Fibroblast of the conjunctiva (primary cell): Measurements from ENCODE around the gene ARID3A.

ENCODE experiments used
- DNase-seq: peaks from one replicate; pipeline ENCODE4 v3.0.0-alpha.2; 2010; ENCODE audit warnings: low read depth

Gene ARID3A

GRCh38 chr19:932648-933552, 7.1 kb downstream of the ARID3A start:
- DNase-seq = peak; percentile 80

- no peak for DNase-seq
Measured at GRCh38 chr19:933553-933882, 7.7 kb downstream of the ARID3A start.

- no peak for DNase-seq
Measured at GRCh38 chr19:934197-934840, 8.5 kb downstream of the ARID3A start.

GRCh38 chr19:934865-935479, 9.1 kb downstream of the ARID3A start:
- peak; percentile 73 for DNase-seq

GRCh38 chr19:936175-936546, 10.3 kb downstream of the ARID3A start:
- DNase-seq = no peak

- no peak for DNase-seq
Measured at GRCh38 chr19:937259-937694, 11.4 kb downstream of the ARID3A start.

GRCh38 chr19:938233-938923, 12.5 kb downstream of the ARID3A start:
- DNase-seq = no peak

GRCh38 chr19:939439-939838, 13.6 kb downstream of the ARID3A start:
- DNase-seq = no peak

GRCh38 chr19:939922-940321, 14.1 kb downstream of the ARID3A start:
- no peak for DNase-seq

GRCh38 chr19:940591-941291, 14.9 kb downstream of the ARID3A start:
- no peak for DNase-seq

- DNase-seq = no peak
Measured at GRCh38 chr19:941292-942132, 15.7 kb downstream of the ARID3A start.

- DNase-seq = no peak
Measured at GRCh38 chr19:942133-942645, 16.4 kb downstream of the ARID3A start.

- no peak for DNase-seq
Measured at GRCh38 chr19:943551-944170, 17.8 kb downstream of the ARID3A start.

GRCh38 chr19:944171-944567, 18.3 kb downstream of the ARID3A start:
- no peak for DNase-seq

GRCh38 chr19:944663-945241, 18.9 kb downstream of the ARID3A start:
- DNase-seq = no peak

- no peak for DNase-seq
Measured at GRCh38 chr19:945401-946252, 19.8 kb downstream of the ARID3A start.

- no peak for DNase-seq
Measured at GRCh38 chr19:947090-947706, 21.4 kb downstream of the ARID3A start.
